OCI-LY3 (cell line): ENCODE data around the gene FGD4.
"Not testable (repeated sequence)": the region's sequence is repeated elsewhere in the genome, so short reads cannot be mapped to it uniquely, and the experiment has no call there.

ENCODE experiments used
- H2AFZ ChIP-seq: fragments of 200-600, 300-600 bp; shearing (Covaris generic); 2 replicates; pipeline ENCODE4 v1.6.0; 2014; ENCODE audit warnings: antibody characterized with exemption, low read depth, low read length
- H3K27ac ChIP-seq: fragments of 200-600, 300-600 bp; sonication (generic); 2 replicates; pipeline ENCODE4 v1.5.1; 2014; ENCODE audit warnings: mild to moderate bottlenecking, low read length, moderate library complexity, mixed read lengths
- H3K27me3 ChIP-seq: fragments of 200-600, 300-600 bp; sonication (generic); 2 replicates; pipeline ENCODE4 v1.6.1; 2014; ENCODE audit warnings: low read depth, low read length, mixed read lengths
- H3K36me3 ChIP-seq: fragments of 200-600, 300-600 bp; sonication (generic); replicated peaks from 2 replicates; pipeline ENCODE3; 2014; ENCODE audit warnings: low read depth, low read length, mixed read lengths
- H3K4me1 ChIP-seq: fragments of 300-600, 200-600 bp; sonication (generic); 2 replicates; pipeline ENCODE4 v1.6.1; 2014; ENCODE audit warnings: low read length, mixed read lengths
- H3K4me2 ChIP-seq: fragments of 200-600, 300-600 bp; sonication (generic); 2 replicates; pipeline ENCODE4 v1.6.1; 2014; ENCODE audit warnings: low read length, mixed read lengths
- H3K4me3 ChIP-seq: fragments of 300-600, 200-600 bp; sonication (generic); 2 replicates; pipeline ENCODE4 v1.5.1; 2014; ENCODE audit warnings: antibody characterized with exemption, mild to moderate bottlenecking, low read length, moderate library complexity
- H3K79me2 ChIP-seq: fragments of 300-600, 200-600 bp; shearing (Covaris generic); 2 replicates; pipeline ENCODE4 v1.6.1; 2014; ENCODE audit warnings: mild to moderate bottlenecking, low read length, mixed read lengths
- H3K9ac ChIP-seq: fragments of 300-600, 200-600 bp; shearing (Covaris generic); 2 replicates; pipeline ENCODE4 v1.6.0; 2014; ENCODE audit warnings: mild to moderate bottlenecking, low read length, moderate library complexity
- H3K9me3 ChIP-seq: fragments of 200-600, 300-600 bp; shearing (Covaris generic); 2 replicates; pipeline ENCODE4 v1.6.1; 2014; ENCODE audit warnings: low read length, mixed read lengths; ENCODE audit not compliant: insufficient read depth
- H4K20me1 ChIP-seq: fragments of 200-600, 300-600 bp; sonication (generic); 2 replicates; pipeline ENCODE4 v1.6.1; 2016; ENCODE audit warnings: low read length, mixed read lengths; ENCODE audit not compliant: insufficient read depth
- CTCF ChIP-seq: fragments of 200-600, 300-600 bp; sonication (generic); IDR thresholded peaks from 2 replicates; pipeline ENCODE4 v1.5.1; 2014; ENCODE audit warnings: antibody characterized with exemption, low read length, low read depth
- EZH2phosphoT487 ChIP-seq: fragments of 200-600 bp; shearing (Covaris generic); IDR thresholded peaks from 2 replicates; pipeline ENCODE4 v1.6.1; 2018; ENCODE audit warnings: antibody characterized with exemption, mixed run types, low read depth

FGD4 gene

GRCh38 chr12:32560520-32560919 is 161.2 kb downstream of the FGD4 start:
- peaks cover 25% of the 10 kb centered on the region for H3K4me1 ChIP-seq
- no peak overlapping the region for H3K9ac ChIP-seq
- no peak overlapping the region for H2AFZ ChIP-seq
- H3K9me3 ChIP-seq = peaks cover 16% of the 10 kb centered on the region
- H3K4me3 ChIP-seq = no peak overlapping the region
- peaks cover 11% of the 10 kb centered on the region for H3K36me3 ChIP-seq
- no peaks in the 10 kb centered on the region for H3K27me3 ChIP-seq
- H4K20me1 ChIP-seq = no peaks in the 10 kb centered on the region
- TF ChIP-seq CTCF (no peak), EZH2phosphoT487 (no peak)
- no peak overlapping the region for H3K27ac ChIP-seq
- no peak overlapping the region for H3K4me2 ChIP-seq
- no peaks in the 10 kb centered on the region for H3K79me2 ChIP-seq

- Histone ChIP-seq H3K4me3 (no peak overlapping the region), H2AFZ (no peak overlapping the region), H3K36me3 (peaks cover 11% of the 10 kb centered on the region), H3K9ac (no peak overlapping the region), H3K4me1 (peaks cover 25% of the 10 kb centered on the region), H3K79me2 (no peaks in the 10 kb centered on the region), H4K20me1 (no peaks in the 10 kb centered on the region), H3K4me2 (no peak overlapping the region), H3K9me3 (peaks cover 16% of the 10 kb centered on the region), H3K27ac (no peak overlapping the region), H3K27me3 (no peaks in the 10 kb centered on the region)
- TF ChIP-seq CTCF = no peak
- no peak for TF ChIP-seq EZH2phosphoT487
Observed at GRCh38 chr12:32561931-32562341, 162.6 kb downstream of the FGD4 start.

- not testable (repeated sequence) for H2AFZ ChIP-seq, H3K27me3 ChIP-seq, H3K4me2 ChIP-seq, H4K20me1 ChIP-seq, H3K79me2 ChIP-seq, H3K27ac ChIP-seq, H3K4me3 ChIP-seq, H3K9ac ChIP-seq
- Histone ChIP-seq H3K9me3 (peaks cover 16% of the 10 kb centered on the region), H3K4me1 (peaks cover 25% of the 10 kb centered on the region), H3K36me3 (peaks cover 11% of the 10 kb centered on the region)
Observed at GRCh38 chr12:32562413-32562812, 163.1 kb downstream of the FGD4 start.

- Histone ChIP-seq H2AFZ (no peak overlapping the region), H3K4me3 (no peak overlapping the region), H4K20me1 (no peaks in the 10 kb centered on the region), H3K27ac (no peak overlapping the region), H3K9me3 (no peaks in the 10 kb centered on the region), H3K79me2 (no peaks in the 10 kb centered on the region), H3K4me1 (no peaks in the 10 kb centered on the region), H3K27me3 (no peaks in the 10 kb centered on the region), H3K36me3 (no peaks in the 10 kb centered on the region), H3K4me2 (no peak overlapping the region), H3K9ac (no peak overlapping the region)
- TF ChIP-seq CTCF (no peak), EZH2phosphoT487 (no peak)
Observed at GRCh38 chr12:32566663-32567295, 167.4 kb downstream of the FGD4 start.

GRCh38 chr12:32567296-32567674 is 167.9 kb downstream of the FGD4 start:
- Histone ChIP-seq H2AFZ (no peak overlapping the region), H4K20me1 (no peaks in the 10 kb centered on the region), H3K27me3 (no peaks in the 10 kb centered on the region), H3K9me3 (no peaks in the 10 kb centered on the region), H3K36me3 (no peaks in the 10 kb centered on the region), H3K9ac (no peak overlapping the region), H3K27ac (no peak overlapping the region), H3K4me1 (no peaks in the 10 kb centered on the region), H3K4me2 (no peak overlapping the region), H3K79me2 (no peaks in the 10 kb centered on the region), H3K4me3 (no peak overlapping the region)
- TF ChIP-seq CTCF = no peak
- TF ChIP-seq EZH2phosphoT487 = no peak
